GM10248 (cell line): ENCODE measurements around the gene OSBPL8.

ENCODE experiments used
- CTCF ChIA-PET: fragments of 300-600 bp; sonication (Branson Sonifier 250); formaldehyde crosslinking; extraction: SDS; loops from one replicate; lab custom pipeline; 2021; ENCODE audit warnings: antibody characterized with exemption; lab: Yijun Ruan, JAX
- POLR2A ChIA-PET: fragments of 350-650 bp; sonication (Branson Sonifier 250); formaldehyde crosslinking; extraction: SDS; loops from one replicate; lab custom pipeline; 2020; ENCODE audit warnings: antibody characterized with exemption; lab: Yijun Ruan, JAX
- DNase-seq: peaks from one replicate; pipeline ENCODE4 v3.0.0; 2012; ENCODE audit errors: extremely low spot score
- TF ChIP-seq, protein P1 (sequence below): IDR thresholded peaks from 2 replicates; pipeline ENCODE4 v1.5.1; 2012; ENCODE audit warnings: mild to moderate bottlenecking, low read depth; ENCODE audit errors: extremely low read depth, missing control alignments, control extremely low read depth

The OSBPL8 gene

DNA sequence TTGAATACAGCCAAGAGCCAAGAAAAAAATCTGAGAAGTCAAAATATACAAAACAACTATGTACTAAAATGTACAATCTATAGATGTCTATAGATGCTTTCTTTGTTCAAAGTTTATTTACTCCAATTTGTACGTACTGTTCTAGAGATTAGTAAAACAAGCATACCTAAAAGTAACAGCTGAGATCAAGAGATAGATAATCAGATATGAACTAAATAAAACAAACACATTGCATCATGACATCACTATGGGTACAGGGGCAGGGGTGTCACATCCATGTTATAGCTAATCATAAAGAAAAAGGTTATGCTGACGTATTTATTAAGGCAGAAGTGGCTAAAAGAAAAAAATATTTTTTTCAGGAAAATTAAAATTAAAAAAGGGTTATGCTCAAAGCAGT is 139.3 kb downstream of the OSBPL8 start:
- CTCF ChIA-PET: no interaction called here
- POLR2A ChIA-PET: no interaction called here

GRCh38 chr12:76417116-76417515 is 142.5 kb downstream of the OSBPL8 start:
- no peak for DNase-seq
- CTCF ChIA-PET: interaction anchor here (1.1 to 1.9 kb wide), 3 partner anchors 8 to 169 kb away, joined by 3 to 6 read pairs (median 3); no protein-coding TSS in a partner anchor
- TF ChIP-seq, protein P1, sequence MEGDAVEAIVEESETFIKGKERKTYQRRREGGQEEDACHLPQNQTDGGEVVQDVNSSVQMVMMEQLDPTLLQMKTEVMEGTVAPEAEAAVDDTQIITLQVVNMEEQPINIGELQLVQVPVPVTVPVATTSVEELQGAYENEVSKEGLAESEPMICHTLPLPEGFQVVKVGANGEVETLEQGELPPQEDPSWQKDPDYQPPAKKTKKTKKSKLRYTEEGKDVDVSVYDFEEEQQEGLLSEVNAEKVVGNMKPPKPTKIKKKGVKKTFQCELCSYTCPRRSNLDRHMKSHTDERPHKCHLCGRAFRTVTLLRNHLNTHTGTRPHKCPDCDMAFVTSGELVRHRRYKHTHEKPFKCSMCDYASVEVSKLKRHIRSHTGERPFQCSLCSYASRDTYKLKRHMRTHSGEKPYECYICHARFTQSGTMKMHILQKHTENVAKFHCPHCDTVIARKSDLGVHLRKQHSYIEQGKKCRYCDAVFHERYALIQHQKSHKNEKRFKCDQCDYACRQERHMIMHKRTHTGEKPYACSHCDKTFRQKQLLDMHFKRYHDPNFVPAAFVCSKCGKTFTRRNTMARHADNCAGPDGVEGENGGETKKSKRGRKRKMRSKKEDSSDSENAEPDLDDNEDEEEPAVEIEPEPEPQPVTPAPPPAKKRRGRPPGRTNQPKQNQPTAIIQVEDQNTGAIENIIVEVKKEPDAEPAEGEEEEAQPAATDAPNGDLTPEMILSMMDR: no peak
- POLR2A ChIA-PET: no interaction called here

More for the DNA sequence above, 139.3 kb downstream of the OSBPL8 start:
- DNase-seq: no peak
- TF ChIP-seq, protein P1: no peak

- no peak for DNase-seq
- CTCF ChIA-PET: no interaction called here
- TF ChIP-seq, protein P1: no peak
- POLR2A ChIA-PET: no interaction called here
Observed at GRCh38 chr12:76413121-76413520, 146.4 kb downstream of the OSBPL8 start.

GRCh38 chr12:76410781-76411180 is 148.8 kb downstream of the OSBPL8 start:
- ChIA-PET CTCF (interaction anchor here (1.2 kb wide), 1 partner anchor 12 kb away, joined by 3 read pairs; no protein-coding TSS in a partner anchor), POLR2A (no interaction called here)
- DNase-seq: no peak
- TF ChIP-seq, protein P1: no peak

DNA sequence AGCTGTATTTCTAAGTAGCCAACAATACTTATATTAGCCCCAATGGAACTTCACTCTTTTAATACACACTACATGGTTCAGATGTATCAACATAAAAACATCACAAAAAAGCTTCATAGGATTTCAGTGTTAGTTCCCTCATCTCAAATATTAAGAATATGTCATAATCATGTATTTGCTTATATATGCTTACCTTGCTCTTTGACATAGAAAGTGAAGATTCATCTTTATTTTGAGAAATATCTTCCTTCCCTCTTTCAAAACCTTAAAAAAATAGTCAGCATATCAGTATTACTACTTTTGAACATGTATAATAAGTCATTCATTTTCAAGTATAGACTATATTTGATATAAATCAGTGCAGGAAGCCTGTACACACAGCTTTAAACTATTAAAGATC is 149.2 kb downstream of the OSBPL8 start:
- POLR2A ChIA-PET: no interaction called here
- CTCF ChIA-PET: interaction anchor here (1.2 to 1.4 kb wide), 2 partner anchors 12 to 46 kb away, joined by 3 to 5 read pairs; no protein-coding TSS in a partner anchor
- TF ChIP-seq, protein P1: no peak

DNA sequence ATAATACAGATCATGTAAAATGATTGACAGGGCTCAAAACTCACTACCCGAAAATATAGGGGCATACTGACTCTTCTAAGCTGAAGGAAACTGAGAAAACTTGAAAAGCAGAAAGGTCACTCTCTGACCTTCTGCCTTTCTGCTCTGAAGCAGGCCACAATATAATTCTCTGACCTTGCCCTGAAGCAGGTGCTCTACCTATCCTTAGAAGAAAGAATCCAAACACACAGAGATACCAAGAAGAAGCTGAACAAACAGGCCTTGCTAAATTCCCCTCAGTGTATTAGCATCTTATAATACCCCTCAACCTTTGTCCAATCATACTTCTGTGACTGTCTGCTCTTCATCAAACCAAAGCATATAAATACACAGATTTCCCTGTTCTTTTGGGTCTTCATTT is 150.5 kb downstream of the OSBPL8 start:
- CTCF ChIA-PET: interaction anchor here (0.7 to 1.5 kb wide), 5 partner anchors 9 to 51 kb away, joined by 3 to 6 read pairs (median 3); no protein-coding TSS in a partner anchor
- no peak for DNase-seq
- POLR2A ChIA-PET: no interaction called here
- TF ChIP-seq, protein P1: no peak

More for the DNA sequence above, 149.2 kb downstream of the OSBPL8 start:
- no peak for DNase-seq
